HG03558 (cell line): Measurements from ENCODE around the gene MTERF4.

ENCODE experiments used
- ATAC-seq: cut with Tn5 transposase; IDR thresholded peaks from one replicate; pipeline ENCODE4 v1.9.1; 2021; ENCODE audit warnings: moderate number of reproducible peaks; ENCODE audit not compliant: unreplicated experiment; ENCODE audit errors: extremely low read depth

Gene MTERF4

GRCh38 chr2:241102239-241102803 is at the start of gene MTERF4:
MTERF4 (minus strand) TSS chr2:241102287; CDS start chr2:241102273, 14 bp downstream.
- ATAC-seq = peak; percentile 51

GRCh38 chr2:241150660-241151530 is 48.8 kb upstream of the MTERF4 start:
- ATAC-seq = peak; percentile 3

GRCh38 chr2:241149925-241150659 is 48.0 kb upstream of the MTERF4 start, which contains the start of gene PPP1R7:
PPP1R7 (plus strand) TSS chr2:241150467; CDS start chr2:241150496, 29 bp downstream.
- ATAC-seq = peak; percentile 43

- peak; percentile 2 for ATAC-seq
Observed at GRCh38 chr2:241149675-241149924, 47.5 kb upstream of the MTERF4 start.

- ATAC-seq = peak; percentile 38
Observed at GRCh38 chr2:241148891-241149674, 47.0 kb upstream of the MTERF4 start, which contains the start of gene PASK. PASK (minus strand) TSS chr2:241149472; CDS start chr2:241143032, 6,440 bp downstream.

- no peak for ATAC-seq
Observed at GRCh38 chr2:241148239-241148638, 46.2 kb upstream of the MTERF4 start.

GRCh38 chr2:241147336-241147735 is 45.2 kb upstream of the MTERF4 start:
- no peak for ATAC-seq

- ATAC-seq = no peak
Observed at GRCh38 chr2:241146286-241146685, 44.2 kb upstream of the MTERF4 start.

GRCh38 chr2:241142593-241142992 is 40.5 kb upstream of the MTERF4 start:
- ATAC-seq = no peak

- no peak for ATAC-seq
Observed at GRCh38 chr2:241142063-241142462, 40.0 kb upstream of the MTERF4 start.

GRCh38 chr2:241141214-241141770 is 39.2 kb upstream of the MTERF4 start:
- no peak for ATAC-seq

GRCh38 chr2:241140445-241140840 is 38.4 kb upstream of the MTERF4 start:
- no peak for ATAC-seq

GRCh38 chr2:241139531-241140444 is 37.7 kb upstream of the MTERF4 start:
- ATAC-seq = no peak

GRCh38 chr2:241138471-241138870 is 36.4 kb upstream of the MTERF4 start:
- no peak for ATAC-seq

- no peak for ATAC-seq
Observed at GRCh38 chr2:241137276-241138190, 35.4 kb upstream of the MTERF4 start.

- no peak for ATAC-seq
Observed at GRCh38 chr2:241136661-241137260, 34.7 kb upstream of the MTERF4 start.

- no peak for ATAC-seq
Observed at GRCh38 chr2:241136191-241136590, 34.1 kb upstream of the MTERF4 start.

GRCh38 chr2:241135737-241136136 is 33.6 kb upstream of the MTERF4 start:
- ATAC-seq = no peak
